Measurements from ENCODE around the gene XRCC3. TPM values are rescaled to one million over a fixed set of nuclear protein-coding genes. Genes with fewer than 3 reads are reported as not detected.
A peak's percentile ranks its signal among the peaks of the same experiment; 100 is the strongest.

Gene XRCC3
- total and polyA plus RNA-seq, 10 of the 15 experiments (the other 5 are each of a cell fraction or from before 2014, with no cell fraction given), result 0.37 to 52.0 (median 26.8) TPM

GRCh38 chr14:103714063-103714724, 1.1 kb downstream of the XRCC3 start:
- no peaks in the 10 kb centered on the region for H4K20me1 ChIP-seq (ENCODE audit: control insufficient read depth, insufficient read depth)
- H3K9me3 ChIP-seq (replicated peaks; ENCODE audit: control insufficient read depth, insufficient read depth, low read length), result no peaks in the 10 kb centered on the region
- H2AFZ ChIP-seq (ENCODE audit: control insufficient read depth, low read depth, low read length), result no peak overlapping the region
- ChIA-PET POLR2A (no interaction called here), SMC1A (ENCODE audit: uncharacterized antibody, unreplicated experiment) (interaction anchor here (1.4 kb wide), 1 partner anchor 20 kb away, joined by 4 read pairs; no protein-coding TSS in a partner anchor), RAD21 (ENCODE audit: unreplicated experiment) (interaction anchor here (2.4 kb wide), 1 partner anchor 25 kb away, joined by 9 read pairs; no protein-coding TSS in a partner anchor), CTCF (interaction anchor here (1.1 kb wide), 1 partner anchor 11 kb away, joined by 5 read pairs; no protein-coding TSS in a partner anchor)
- peak overlapping the region; percentile 72; the same call in 1 of the 2 replicates for H3K27ac ChIP-seq (ENCODE audit: control insufficient read depth, insufficient read depth)
- TSS peak; percentile 84 for BruUV-seq (replicated peaks)
- H3K9ac ChIP-seq (ENCODE audit: control insufficient read depth, insufficient read depth, low read length), result peak overlapping the region; percentile 88
- peaks cover 4% of the 10 kb centered on the region; the same call in 1 of the 2 replicates for H3K4me1 ChIP-seq (ENCODE audit: control insufficient read depth, insufficient read depth, low read length)
- in situ Hi-C loops (cut with MboI), result no loop called here
- H3K4me3 ChIP-seq, result peak overlapping the region; percentile 71
- peaks cover 0 to 6% of the 10 kb centered on the region in 2 experiments; a peak in 2 of 4 replicates for H3K36me3 ChIP-seq (ENCODE audit: control insufficient read depth in 2 of 2, insufficient read depth in 2 of 2, low read length in 1 of 2)
- WGBS (ENCODE audit: insufficient coverage, insufficient replicate concordance, low lambda C conversion rate, missing lambda C conversion rate), result 35% methylated on average over 15 of the region's 16 CpGs
- intact Hi-C loops (cut with micrococcal nuclease; ENCODE audit: unreplicated experiment), result no loop called here
- ATAC-seq (no peak), FAIRE-seq (no peak), DNase-seq (ENCODE audit: low read depth, low spot score) (no peak)
- H3K27me3 ChIP-seq (replicated peaks in 1 of 2; ENCODE audit: control insufficient read depth in 2 of 2, insufficient read depth in 2 of 2, low read length in 1 of 2), result no peaks in the 10 kb centered on the region
- peak overlapping the region; percentile 85 for H3K4me2 ChIP-seq (ENCODE audit: control insufficient read depth, insufficient read depth)
- H3K79me2 ChIP-seq (ENCODE audit: control insufficient read depth, insufficient read depth, low read length), result peaks cover 42% of the 10 kb centered on the region
- no peak for TF ChIP-seq ZBED1 (IDR thresholded peaks at IDR 0.05; ENCODE audit: borderline replicate concordance)
- TF ChIP-seq SRF (IDR thresholded peaks at IDR 0.05; ENCODE audit: low read depth in 2 of 2, low read length in 2 of 2), result no peak

GRCh38 chr14:103713304-103714062, 1.8 kb downstream of the XRCC3 start:
- ATAC-seq (no peak), DNase-seq (ENCODE audit: low read depth, low spot score) (no peak), FAIRE-seq (no peak)
- intact Hi-C loops (cut with micrococcal nuclease; ENCODE audit: unreplicated experiment), result no loop called here
- Histone ChIP-seq H3K4me1 (ENCODE audit: control insufficient read depth, insufficient read depth, low read length) (0 out of 2 replicates have a peak, but pooled peaks cover 4% of the 10 kb centered on the region), H3K79me2 (ENCODE audit: control insufficient read depth, insufficient read depth, low read length) (peaks cover 42% of the 10 kb centered on the region), H2AFZ (ENCODE audit: control insufficient read depth, low read depth, low read length) (no peak overlapping the region), H3K27ac (ENCODE audit: control insufficient read depth, insufficient read depth) (peak overlapping the region; percentile 6; the same call in 1 of the 2 replicates), H3K4me3 (peak overlapping the region; percentile 71), H3K9ac (ENCODE audit: control insufficient read depth, insufficient read depth, low read length) (peak overlapping the region; percentile 88), H3K4me2 (ENCODE audit: control insufficient read depth, insufficient read depth) (peak overlapping the region; percentile 85), H3K27me3 (replicated peaks in 1 of 2; ENCODE audit: control insufficient read depth in 2 of 2, insufficient read depth in 2 of 2, low read length in 1 of 2) (no peaks in the 10 kb centered on the region), H3K9me3 (replicated peaks; ENCODE audit: control insufficient read depth, insufficient read depth, low read length) (no peaks in the 10 kb centered on the region), H3K36me3 (ENCODE audit: control insufficient read depth in 2 of 2, insufficient read depth in 2 of 2, low read length in 1 of 2) (peaks cover 1 to 9% of the 10 kb centered on the region in 2 experiments; a peak in 2 of 4 replicates), H4K20me1 (ENCODE audit: control insufficient read depth, insufficient read depth) (no peaks in the 10 kb centered on the region)
- in situ Hi-C loops (cut with MboI), result no loop called here
- POLR2A ChIA-PET, result no interaction called here
- CTCF ChIA-PET, result interaction anchor here (1.1 kb wide), 1 partner anchor 11 kb away, joined by 5 read pairs; no protein-coding TSS in a partner anchor
- 75% methylated on average over 18 of the region's 18 CpGs for WGBS (ENCODE audit: insufficient coverage, insufficient replicate concordance, low lambda C conversion rate, missing lambda C conversion rate)
- SMC1A ChIA-PET (ENCODE audit: uncharacterized antibody, unreplicated experiment), result interaction anchor here (0.6 to 1.4 kb wide), 2 partner anchors 20 to 47 kb away, joined by 4 read pairs; no protein-coding TSS in a partner anchor
- RAD21 ChIA-PET (ENCODE audit: unreplicated experiment), result interaction anchor here (2.4 kb wide), 1 partner anchor 24 kb away, joined by 9 read pairs; no protein-coding TSS in a partner anchor
- no TSS peak for BruUV-seq (replicated peaks)
- TF ChIP-seq NFYA (IDR thresholded peaks at IDR 0.05; ENCODE audit: borderline replicate concordance, low read depth, low read length) (no peak), BMI1 (IDR thresholded peaks at IDR 0.05; ENCODE audit: borderline replicate concordance) (no peak), PBX3 (IDR thresholded peaks at IDR 0.05; ENCODE audit: insufficient replicate concordance, low read depth, low read length) (no peak), POLR2AphosphoS5 (IDR thresholded peaks at IDR 0.05; ENCODE audit: low read length) (peak; percentile 40; the same call in 1 of the 2 replicates), SREBF2 (IDR thresholded peaks at IDR 0.05; ENCODE audit: low read length) (no peak), IKZF2 (IDR thresholded peaks at IDR 0.05) (no peak), NFIC (IDR thresholded peaks at IDR 0.05; ENCODE audit: low read depth, low read length) (no peak), BHLHE40 (IDR thresholded peaks at IDR 0.05; ENCODE audit: borderline replicate concordance in 1 of 2, low read depth in 2 of 2, low read length in 1 of 2) (peak in 1 of 2 experiments; percentile 38; a peak in 1 of 4 replicates)
